Fibroblast of the aortic adventitia (primary cell): ENCODE measurements around the gene ITM2B. TPM values are rescaled to one million over a fixed set of nuclear protein-coding genes. Genes with fewer than 3 reads are reported as not detected.

Source experiments
- DNase-seq: peaks from one replicate; pipeline ENCODE4 v3.0.0-alpha.2; 2010; ENCODE audit warnings: low read depth
- H3K4me3 ChIP-seq: 2 replicates; pipeline ENCODE4 v1.5.1; 2011; ENCODE audit warnings: low read depth, mild to moderate bottlenecking, control low read depth, low read length, moderate library complexity
- CTCF ChIP-seq: IDR thresholded peaks from 2 replicates; pipeline ENCODE4 v1.5.1; 2011; ENCODE audit warnings: mild to moderate bottlenecking, low read length, control low read depth, inconsistent platforms; ENCODE audit not compliant: insufficient read depth
- total RNA-seq: library from RNA; depleted of rRNA; stranded (reverse); fragments of >200 nt; gene quantifications from 2 replicates; pipeline ENCODE4 v1.2.3, GENCODE V29; 2012; ENCODE audit warnings: low replicate concordance

ITM2B gene
- total RNA-seq, 1 donor, result 414 TPM

GRCh38 chr13:48265217-48265815 is 32.3 kb downstream of the ITM2B start:
- DNase-seq, result no peak
- TF ChIP-seq CTCF, result no peak
- H3K4me3 ChIP-seq, result no peak overlapping the region

- no peak for TF ChIP-seq CTCF
- no peak for DNase-seq
- H3K4me3 ChIP-seq, result no peak overlapping the region
Measured at GRCh38 chr13:48266150-48266549, 33.1 kb downstream of the ITM2B start.

- no peak overlapping the region for H3K4me3 ChIP-seq
- DNase-seq, result no peak
- no peak for TF ChIP-seq CTCF
Measured at GRCh38 chr13:48266701-48267639, 34.0 kb downstream of the ITM2B start.

GRCh38 chr13:48268019-48268418 is 35.0 kb downstream of the ITM2B start:
- no peak overlapping the region for H3K4me3 ChIP-seq
- no peak for DNase-seq
- TF ChIP-seq CTCF, result no peak

- DNase-seq, result no peak
- TF ChIP-seq CTCF, result no peak
Measured at GRCh38 chr13:48273346-48273745, 40.3 kb downstream of the ITM2B start.

GRCh38 chr13:48275507-48275906 is 42.5 kb downstream of the ITM2B start:
- no peak overlapping the region for H3K4me3 ChIP-seq
- DNase-seq, result peak; percentile 8
- TF ChIP-seq CTCF, result no peak

More at GRCh38 chr13:48273346-48273745, 40.3 kb downstream of the ITM2B start:
- H3K4me3 ChIP-seq, result no peak overlapping the region
